DMS153 treated with DMSO at 0.1 percent for 48 hours (cell line): Measurements from ENCODE around the gene CBX4.

Experiments used
- DNase-seq: peaks from one replicate; lab custom pipeline; 2025; ENCODE audit not compliant: unreplicated experiment; lab: John Stamatoyannopoulos, UW

CBX4 gene

GRCh38 chr17:79831265-79832217, 7.7 kb downstream of the CBX4 start:
- no peak for DNase-seq

GRCh38 chr17:79830763-79831264, 8.4 kb downstream of the CBX4 start:
- DNase-seq: no peak

GRCh38 chr17:79830303-79830702, 8.9 kb downstream of the CBX4 start:
- no peak for DNase-seq

GRCh38 chr17:79829457-79829856, 9.8 kb downstream of the CBX4 start:
- no peak for DNase-seq

- DNase-seq: no peak
Observed at GRCh38 chr17:79829004-79829403, 10.2 kb downstream of the CBX4 start.

- no peak for DNase-seq
Observed at GRCh38 chr17:79826841-79827578, 12.2 kb downstream of the CBX4 start.

- no peak for DNase-seq
Observed at GRCh38 chr17:79826204-79826680, 13.0 kb downstream of the CBX4 start.

- no peak for DNase-seq
Observed at GRCh38 chr17:79825580-79825921, 13.7 kb downstream of the CBX4 start.

- DNase-seq: no peak
Observed at GRCh38 chr17:79824893-79825579, 14.2 kb downstream of the CBX4 start.

- no peak for DNase-seq
Observed at GRCh38 chr17:79824234-79824633, 15.0 kb downstream of the CBX4 start.

GRCh38 chr17:79822583-79823124, 16.6 kb downstream of the CBX4 start:
- DNase-seq: no peak

GRCh38 chr17:79821331-79822095, 17.7 kb downstream of the CBX4 start:
- DNase-seq: no peak

- DNase-seq: no peak
Observed at GRCh38 chr17:79820959-79821330, 18.3 kb downstream of the CBX4 start.

- DNase-seq: no peak
Observed at GRCh38 chr17:79819534-79820276, 19.5 kb downstream of the CBX4 start.

GRCh38 chr17:79819085-79819484, 20.2 kb downstream of the CBX4 start:
- no peak for DNase-seq

- no peak for DNase-seq
Observed at GRCh38 chr17:79818026-79818758, 21.0 kb downstream of the CBX4 start.

- no peak for DNase-seq
Observed at GRCh38 chr17:79815836-79816461, 23.3 kb downstream of the CBX4 start.
